GM23338 (cell line): ENCODE data around the gene POLR2F. TPM values are rescaled to one million over a fixed set of nuclear protein-coding genes. Genes with fewer than 3 reads are reported as not detected.

Experiments
- ATAC-seq: fragments of 200-7000 bp; cut with Tn5 transposase; 3 replicates; pipeline ENCODE4 v1.9.1; 2020
- DNase-seq: peaks from one replicate; pipeline ENCODE4 v3.0.0-alpha.2; 2015; ENCODE audit warnings: low spot score
- H2AFZ ChIP-seq: fragments of 200-600 bp; sonication (generic); 2 replicates; pipeline ENCODE4 v1.8.0; 2016; ENCODE audit warnings: antibody characterized with exemption, mild to moderate bottlenecking, moderate library complexity
- H3F3A ChIP-seq: fragments of 200-600 bp; sonication (generic); replicated peaks from 2 replicates; pipeline ENCODE4 v1.8.0; 2017; ENCODE audit warnings: antibody characterized with exemption, mixed run types, low read depth
- H3K27ac ChIP-seq: fragments of 200-600 bp; sonication (generic); 2 replicates; pipeline ENCODE4 v1.6.1; 2016; ENCODE audit warnings: low read depth
- H3K27me3 ChIP-seq: fragments of 200-600 bp; sonication (generic); 2 replicates; pipeline ENCODE4 v1.8.0; 2016; ENCODE audit warnings: mild to moderate bottlenecking, mixed run types, moderate library complexity; ENCODE audit not compliant: insufficient read depth
- H3K36me3 ChIP-seq: fragments of 200-600 bp; sonication (generic); 2 replicates; pipeline ENCODE4 v1.8.0; 2016; ENCODE audit warnings: mild to moderate bottlenecking; ENCODE audit not compliant: insufficient read depth
- H3K4me1 ChIP-seq: fragments of 200-600 bp; sonication (generic); 2 replicates; pipeline ENCODE4 v1.8.0; 2016; ENCODE audit warnings: mild to moderate bottlenecking, moderate library complexity; ENCODE audit not compliant: insufficient read depth
- H3K4me2 ChIP-seq: fragments of 200-600 bp; sonication (generic); 2 replicates; pipeline ENCODE4 v1.7.1; 2017; ENCODE audit warnings: mixed run types
- H3K4me3 ChIP-seq: fragments of 200-600 bp; sonication (generic); 2 replicates; pipeline ENCODE4 v1.6.1; 2016; ENCODE audit warnings: mixed run types
- H3K79me2 ChIP-seq: fragments of 200-600 bp; sonication (generic); replicated peaks from 2 replicates; pipeline ENCODE4 v1.8.0; 2017; ENCODE audit warnings: mild to moderate bottlenecking; ENCODE audit not compliant: insufficient read depth
- H3K9me2 ChIP-seq: fragments of 200-600 bp; sonication (generic); 2 replicates; pipeline ENCODE4 v1.8.0; 2017; ENCODE audit not compliant: insufficient read depth
- H4K20me1 ChIP-seq: fragments of 200-600 bp; sonication (generic); replicated peaks from 2 replicates; pipeline ENCODE4 v1.8.0; 2017; ENCODE audit warnings: mild to moderate bottlenecking; ENCODE audit not compliant: insufficient read depth
- H3K27ac Mint-ChIP-seq: 2 replicates; pipeline ENCODE4 v1.8.0; 2020; ENCODE audit warnings: inconsistent platforms, mild to moderate bottlenecking, moderate library complexity, mixed read lengths
- H3K27me3 Mint-ChIP-seq: 3 replicates; pipeline ENCODE4 v1.8.0; 2022; ENCODE audit warnings: low read depth, mild to moderate bottlenecking, moderate library complexity, mixed read lengths, inconsistent platforms; ENCODE audit not compliant: insufficient read depth, poor library complexity
- H3K36me3 Mint-ChIP-seq: 3 replicates; pipeline ENCODE4 v1.8.0; 2021; ENCODE audit warnings: low read depth, mild to moderate bottlenecking, inconsistent platforms, moderate library complexity, mixed read lengths
- H3K4me1 Mint-ChIP-seq: 3 replicates; pipeline ENCODE4 v1.8.0; 2020; ENCODE audit warnings: mild to moderate bottlenecking, inconsistent platforms, mixed read lengths
- H3K4me3 Mint-ChIP-seq: 3 replicates; pipeline ENCODE4 v1.8.0; 2021; ENCODE audit warnings: moderate library complexity, mild to moderate bottlenecking, inconsistent platforms, mixed read lengths
- H3K9me3 Mint-ChIP-seq: 3 replicates; pipeline ENCODE4 v1.8.0; 2020; ENCODE audit warnings: moderate library complexity, mild to moderate bottlenecking, inconsistent platforms, mixed read lengths
- CREB1 ChIP-seq: fragments of 250-450 bp; sonication (Bioruptor Pico); IDR thresholded peaks from 2 replicates; pipeline ENCODE4 v1.5.0; 2020; ENCODE audit warnings: low read depth, mild to moderate bottlenecking, moderate library complexity
- CTCF ChIP-seq, 2 experiments: fragments of 200-600 bp in 1 of 2; sonication (generic) in 1 of 2; conservative IDR thresholded peaks; 2 replicates each; pipeline versions ENCODE4 v1.5.1 to v1.6.1; 2016 to 2017; ENCODE audit warnings: antibody characterized with exemption in 2 of 2, low read depth in 2 of 2, mild to moderate bottlenecking in 2 of 2, moderate library complexity in 1 of 2
- ETS1 ChIP-seq: IDR thresholded peaks from 2 replicates; pipeline ENCODE4 v1.6.1; 2016; ENCODE audit warnings: antibody characterized with exemption
- EZH2 ChIP-seq: fragments of 200-600 bp; sonication (generic); IDR thresholded peaks from one replicate; pipeline ENCODE4 v1.8.0; 2017; ENCODE audit warnings: antibody characterized with exemption, mild to moderate bottlenecking, low read depth; ENCODE audit not compliant: unreplicated experiment
- EZH2phosphoT487 ChIP-seq: fragments of 200-600 bp; sonication (generic); IDR thresholded peaks from one replicate; pipeline ENCODE4 v1.8.1; 2018; ENCODE audit warnings: antibody characterized with exemption; ENCODE audit not compliant: unreplicated experiment
- JUNB ChIP-seq: IDR thresholded peaks from one replicate; pipeline ENCODE4 v1.6.1; 2016; ENCODE audit warnings: antibody characterized with exemption; ENCODE audit not compliant: unreplicated experiment
- NANOG ChIP-seq: IDR thresholded peaks from 2 replicates; pipeline ENCODE4 v1.6.1; 2016; ENCODE audit warnings: antibody characterized with exemption, borderline replicate concordance
- POLR2AphosphoS5 ChIP-seq: IDR thresholded peaks from 2 replicates; pipeline ENCODE4 v1.6.1; 2016; ENCODE audit warnings: antibody characterized with exemption, low read depth
- REST ChIP-seq: IDR thresholded peaks from one replicate; pipeline ENCODE4 v1.6.1; 2018; ENCODE audit warnings: antibody characterized with exemption; ENCODE audit not compliant: unreplicated experiment
- STAT1 ChIP-seq: IDR thresholded peaks from one replicate; pipeline ENCODE4 v1.6.1; 2016; ENCODE audit warnings: antibody characterized with exemption; ENCODE audit not compliant: unreplicated experiment
- ZNF114 ChIP-seq: fragments of 250-450 bp; sonication (Bioruptor Pico); IDR thresholded peaks from 2 replicates; pipeline ENCODE4 v1.5.0; 2020; ENCODE audit warnings: mild to moderate bottlenecking, moderate library complexity
- ZNF331 ChIP-seq: fragments of 250-450 bp; sonication (Bioruptor Pico); IDR thresholded peaks from 2 replicates; pipeline ENCODE4 v1.5.0; 2020; ENCODE audit warnings: low read depth, mild to moderate bottlenecking, moderate library complexity
- ZNF462 ChIP-seq: fragments of 250-450 bp; sonication (Bioruptor Pico); IDR thresholded peaks from 2 replicates; pipeline ENCODE4 v1.5.0; 2020; ENCODE audit warnings: mild to moderate bottlenecking, moderate library complexity
- polyA plus RNA-seq: library from polyadenylated mRNA; unstranded; fragments of >200 nt; fragmentation: Nextera tagmentation; extraction: Ambion mirVana; gene quantifications from 2 replicates; pipeline ENCODE4 v1.2.1, GENCODE V29; 2016
- total RNA-seq: library from RNA; depleted of rRNA; stranded (reverse); fragments of >200 nt; shearing (Covaris generic); gene quantifications from 2 replicates; pipeline ENCODE4 v1.2.3, GENCODE V29; 2014

The POLR2F gene
- total and polyA plus RNA-seq, 2 experiments from 2014 or later, result 144 to 429 TPM

- no peak overlapping the region for H2AFZ ChIP-seq
- DNase-seq, result no peak
- no peak overlapping the region for H3K27ac ChIP-seq
- no peak for ATAC-seq
- peaks cover 5% of the 10 kb centered on the region; the same call in 1 of the 2 replicates for H3K79me2 ChIP-seq
- no peak overlapping the region for H3K4me2 ChIP-seq
- no peak overlapping the region for H3K4me3 ChIP-seq
- H3K9me2 ChIP-seq, result no peaks in the 10 kb centered on the region
- peaks cover 8% of the 10 kb centered on the region for H3K36me3 ChIP-seq
- H3K9me3 Mint-ChIP-seq, result no peaks in the 10 kb centered on the region; the same call in 2 of the 3 replicates
- peaks cover 44% of the 10 kb centered on the region for H3K36me3 Mint-ChIP-seq
- TF ChIP-seq ZNF331 (CRISPR knock-in tag) (no peak), ZNF462 (no peak), EZH2 (no peak), CTCF (conservative IDR thresholded peaks at IDR 0.05; ENCODE audit: low read depth in 2 of 2) (no peak), JUNB (no peak), NANOG (no peak), EZH2phosphoT487 (no peak), ETS1 (no peak), REST (no peak), CREB1 (CRISPR knock-in tag) (no peak), ZNF114 (CRISPR knock-in tag) (no peak), STAT1 (no peak), POLR2AphosphoS5 (no peak)
- no peaks in the 10 kb centered on the region for H3K27me3 ChIP-seq
- H3K27me3 Mint-ChIP-seq, result peaks cover 15% of the 10 kb centered on the region
- H3K27ac Mint-ChIP-seq, result no peak overlapping the region
- H3K4me1 Mint-ChIP-seq, result peaks cover 32% of the 10 kb centered on the region
- H3K4me1 ChIP-seq, result peaks cover 13% of the 10 kb centered on the region
- H3K4me3 Mint-ChIP-seq, result no peak overlapping the region; the same call in 2 of the 3 replicates
- peaks cover 23% of the 10 kb centered on the region for H4K20me1 ChIP-seq
- peaks cover 9% of the 10 kb centered on the region; the same call in 1 of the 2 replicates for H3F3A ChIP-seq
Measured at GRCh38 chr22:37967147-37967546, 13.6 kb downstream of the POLR2F start.
